ENCODE measurements around the gene RPF1.

Gene RPF1

GRCh38 chr1:84476225-84476624, 2.8 kb upstream of the RPF1 start:
- Mint-ChIP-seq H3K4me3 (no peak overlapping the region), H3K27ac (no peak overlapping the region), H3K36me3 (peaks cover 12% of the 10 kb centered on the region), H3K9me3 (peaks cover 15% of the 10 kb centered on the region), H3K4me1 (peaks cover 20% of the 10 kb centered on the region), H3K27me3 (peaks cover 36% of the 10 kb centered on the region)

GRCh38 chr1:84479998-84480397, 932 bp downstream of the RPF1 start:
- Mint-ChIP-seq H3K27ac (peak overlapping the region; percentile 98), H3K9me3 (peaks cover 15% of the 10 kb centered on the region), H3K4me1 (peaks cover 47% of the 10 kb centered on the region), H3K4me3 (peak overlapping the region; percentile 100), H3K27me3 (peaks cover 12% of the 10 kb centered on the region), H3K36me3 (peaks cover 30% of the 10 kb centered on the region)

GRCh38 chr1:84480650-84481049, 1.6 kb downstream of the RPF1 start:
- H3K27ac Mint-ChIP-seq: no peak overlapping the region
- H3K36me3 Mint-ChIP-seq: peaks cover 32% of the 10 kb centered on the region
- H3K4me1 Mint-ChIP-seq: peaks cover 49% of the 10 kb centered on the region
- peaks cover 9% of the 10 kb centered on the region for H3K27me3 Mint-ChIP-seq
- peaks cover 16% of the 10 kb centered on the region for H3K9me3 Mint-ChIP-seq
- peak overlapping the region; percentile 100 for H3K4me3 Mint-ChIP-seq

GRCh38 chr1:84481317-84481716, 2.3 kb downstream of the RPF1 start:
- Mint-ChIP-seq H3K4me3 (peak overlapping the region; percentile 53), H3K36me3 (peaks cover 38% of the 10 kb centered on the region), H3K4me1 (peaks cover 55% of the 10 kb centered on the region), H3K27me3 (peaks cover 5% of the 10 kb centered on the region), H3K27ac (peak overlapping the region; percentile 49), H3K9me3 (peaks cover 21% of the 10 kb centered on the region)

- Mint-ChIP-seq H3K9me3 (peaks cover 6% of the 10 kb centered on the region), H3K36me3 (peaks cover 28% of the 10 kb centered on the region), H3K27me3 (no peaks in the 10 kb centered on the region), H3K27ac (no peak overlapping the region), H3K4me1 (peaks cover 55% of the 10 kb centered on the region), H3K4me3 (no peak overlapping the region)
Measured at GRCh38 chr1:84488107-84488506, 9.0 kb downstream of the RPF1 start.

- Mint-ChIP-seq H3K9me3 (peaks cover 6% of the 10 kb centered on the region), H3K27ac (no peak overlapping the region), H3K27me3 (no peaks in the 10 kb centered on the region), H3K4me1 (peaks cover 52% of the 10 kb centered on the region), H3K4me3 (no peak overlapping the region), H3K36me3 (peaks cover 25% of the 10 kb centered on the region)
Measured at GRCh38 chr1:84489766-84490165, 10.7 kb downstream of the RPF1 start.

- Mint-ChIP-seq H3K36me3 (peaks cover 20% of the 10 kb centered on the region), H3K4me1 (peaks cover 37% of the 10 kb centered on the region), H3K27ac (no peak overlapping the region), H3K27me3 (no peaks in the 10 kb centered on the region), H3K9me3 (no peaks in the 10 kb centered on the region), H3K4me3 (no peak overlapping the region)
Measured at GRCh38 chr1:84492726-84493125, 13.7 kb downstream of the RPF1 start.

- H3K4me1 Mint-ChIP-seq: peaks cover 38% of the 10 kb centered on the region
- peaks cover 24% of the 10 kb centered on the region for H3K36me3 Mint-ChIP-seq
- peak overlapping the region; percentile 47 for H3K27ac Mint-ChIP-seq
- H3K27me3 Mint-ChIP-seq: no peaks in the 10 kb centered on the region
- H3K4me3 Mint-ChIP-seq: no peak overlapping the region
- H3K9me3 Mint-ChIP-seq: no peaks in the 10 kb centered on the region
Measured at GRCh38 chr1:84493747-84494146, 14.7 kb downstream of the RPF1 start.

GRCh38 chr1:84496498-84496897, 17.4 kb downstream of the RPF1 start:
- Mint-ChIP-seq H3K4me1 (peaks cover 40% of the 10 kb centered on the region), H3K36me3 (peaks cover 15% of the 10 kb centered on the region), H3K9me3 (no peaks in the 10 kb centered on the region), H3K27me3 (no peaks in the 10 kb centered on the region), H3K27ac (no peak overlapping the region), H3K4me3 (no peak overlapping the region)

GRCh38 chr1:84497631-84498275, 18.7 kb downstream of the RPF1 start:
- Mint-ChIP-seq H3K27me3 (no peaks in the 10 kb centered on the region), H3K4me1 (peaks cover 50% of the 10 kb centered on the region), H3K4me3 (no peak overlapping the region), H3K36me3 (peaks cover 17% of the 10 kb centered on the region), H3K27ac (peak overlapping the region; percentile 59), H3K9me3 (no peaks in the 10 kb centered on the region)

GRCh38 chr1:84502927-84503326, 23.9 kb downstream of the RPF1 start:
- Mint-ChIP-seq H3K36me3 (peaks cover 11% of the 10 kb centered on the region), H3K4me1 (peaks cover 65% of the 10 kb centered on the region), H3K27me3 (no peaks in the 10 kb centered on the region), H3K4me3 (peak overlapping the region; percentile 96), H3K27ac (no peak overlapping the region), H3K9me3 (no peaks in the 10 kb centered on the region)

GRCh38 chr1:84504580-84505492, 25.8 kb downstream of the RPF1 start:
- peak overlapping the region; percentile 99 for H3K27ac Mint-ChIP-seq
- peaks cover 6% of the 10 kb centered on the region for H3K9me3 Mint-ChIP-seq
- peaks cover 62% of the 10 kb centered on the region for H3K4me1 Mint-ChIP-seq
- H3K27me3 Mint-ChIP-seq: no peaks in the 10 kb centered on the region
- peak overlapping the region; percentile 96 for H3K4me3 Mint-ChIP-seq
- H3K36me3 Mint-ChIP-seq: peaks cover 14% of the 10 kb centered on the region

- Mint-ChIP-seq H3K9me3 (peaks cover 6% of the 10 kb centered on the region), H3K36me3 (peaks cover 16% of the 10 kb centered on the region), H3K4me3 (peak overlapping the region; percentile 96), H3K27me3 (no peaks in the 10 kb centered on the region), H3K27ac (peak overlapping the region; percentile 99), H3K4me1 (peaks cover 56% of the 10 kb centered on the region)
Measured at GRCh38 chr1:84505493-84506001, 26.5 kb downstream of the RPF1 start.

GRCh38 chr1:84506002-84506728, 27.1 kb downstream of the RPF1 start, which contains the start of the genes GNG5 and SPATA1:
TSS of gene GNG5 (minus strand) at chr1:84506581. CDS start at chr1:84506091, 490 bp downstream.
TSS of gene SPATA1 (plus strand) at chr1:84506386. CDS start at chr1:84516360, 9,974 bp downstream.
- H3K9me3 Mint-ChIP-seq: peaks cover 6% of the 10 kb centered on the region
- peak within 1 kb of the TSS; percentile 96 for H3K4me3 Mint-ChIP-seq
- H3K4me1 Mint-ChIP-seq: peaks cover 50% of the 10 kb centered on the region
- peaks cover 18% of the 10 kb centered on the region for H3K36me3 Mint-ChIP-seq
- no peaks in the 10 kb centered on the region for H3K27me3 Mint-ChIP-seq
- peak within 1 kb of the TSS; percentile 99 for H3K27ac Mint-ChIP-seq

GRCh38 chr1:84506729-84507453, 27.8 kb downstream of the RPF1 start:
- H3K36me3 Mint-ChIP-seq: peaks cover 15% of the 10 kb centered on the region
- H3K27me3 Mint-ChIP-seq: no peaks in the 10 kb centered on the region
- H3K4me3 Mint-ChIP-seq: peak overlapping the region; percentile 96
- peaks cover 6% of the 10 kb centered on the region for H3K9me3 Mint-ChIP-seq
- peaks cover 43% of the 10 kb centered on the region for H3K4me1 Mint-ChIP-seq
- peak overlapping the region; percentile 95 for H3K27ac Mint-ChIP-seq
